Measurements from ENCODE around the gene C11orf58.

C11orf58 gene

GRCh38 chr11:16764888-16765287 is 26.4 kb downstream of the C11orf58 start:
- H3K4me2 ChIP-seq (ENCODE audit: low read length): no peak overlapping the region

GRCh38 chr11:16767137-16767536 is 28.7 kb downstream of the C11orf58 start:
- H3K4me2 ChIP-seq (ENCODE audit: low read length): no peak overlapping the region
- TF ChIP-seq CTCF (IDR thresholded peaks at IDR 0.05; ENCODE audit: low read depth, low read length, poor library complexity, severe bottlenecking) (no peak), EZH2phosphoT487 (IDR thresholded peaks at IDR 0.05; ENCODE audit: borderline replicate concordance, low read length) (no peak)
- no peaks in the 10 kb centered on the region for H3K4me1 ChIP-seq (ENCODE audit: control insufficient read depth, low read length)
- no peaks in the 10 kb centered on the region; the same call in 1 of the 2 replicates for H3K27me3 ChIP-seq (ENCODE audit: control insufficient read depth, low read length)
- H3K9me2 ChIP-seq (replicated peaks; ENCODE audit: control insufficient read depth, low read length): no peaks in the 10 kb centered on the region
- no peaks in the 10 kb centered on the region for H3K79me2 ChIP-seq (ENCODE audit: control insufficient read depth, low read length)
- H4K20me1 ChIP-seq (ENCODE audit: control insufficient read depth, insufficient read depth, low read depth, low read length): no peaks in the 10 kb centered on the region
- no peaks in the 10 kb centered on the region for H3K9me3 ChIP-seq (ENCODE audit: control insufficient read depth, insufficient read depth, low read length)
- H3K36me3 ChIP-seq (ENCODE audit: control insufficient read depth, low read length): no peaks in the 10 kb centered on the region
- no peak overlapping the region for H3K27ac ChIP-seq (ENCODE audit: low read depth, low read length)
- no peaks in the 10 kb centered on the region for H3F3A ChIP-seq (ENCODE audit: control insufficient read depth, insufficient read depth)
- no peak overlapping the region for H3K4me3 ChIP-seq (ENCODE audit: low read length)

More at GRCh38 chr11:16764888-16765287, 26.4 kb downstream of the C11orf58 start:
- Histone ChIP-seq H3K36me3 (ENCODE audit: control insufficient read depth, low read length) (no peaks in the 10 kb centered on the region), H3K9me3 (ENCODE audit: control insufficient read depth, insufficient read depth, low read length) (no peaks in the 10 kb centered on the region), H3K27me3 (ENCODE audit: control insufficient read depth, low read length) (no peaks in the 10 kb centered on the region; the same call in 1 of the 2 replicates), H3F3A (ENCODE audit: control insufficient read depth, insufficient read depth) (no peaks in the 10 kb centered on the region), H3K4me1 (ENCODE audit: control insufficient read depth, low read length) (no peaks in the 10 kb centered on the region; the same call in 1 of the 2 replicates), H4K20me1 (ENCODE audit: control insufficient read depth, insufficient read depth, low read depth, low read length) (no peaks in the 10 kb centered on the region), H3K9me2 (replicated peaks; ENCODE audit: control insufficient read depth, low read length) (no peaks in the 10 kb centered on the region), H3K79me2 (ENCODE audit: control insufficient read depth, low read length) (no peaks in the 10 kb centered on the region), H3K4me3 (ENCODE audit: low read length) (no peak overlapping the region), H3K27ac (ENCODE audit: low read depth, low read length) (no peak overlapping the region)
- no peak for TF ChIP-seq EZH2phosphoT487 (IDR thresholded peaks at IDR 0.05; ENCODE audit: borderline replicate concordance, low read length)

GRCh38 chr11:16767957-16768356 is 29.5 kb downstream of the C11orf58 start:
- TF ChIP-seq CTCF (IDR thresholded peaks at IDR 0.05; ENCODE audit: low read depth, low read length, poor library complexity, severe bottlenecking) (no peak), EZH2phosphoT487 (IDR thresholded peaks at IDR 0.05; ENCODE audit: borderline replicate concordance, low read length) (no peak)
- no peaks in the 10 kb centered on the region for H4K20me1 ChIP-seq (ENCODE audit: control insufficient read depth, insufficient read depth, low read depth, low read length)
- no peaks in the 10 kb centered on the region for H3F3A ChIP-seq (ENCODE audit: control insufficient read depth, insufficient read depth)
- no peak overlapping the region for H3K4me3 ChIP-seq (ENCODE audit: low read length)
- no peaks in the 10 kb centered on the region for H3K79me2 ChIP-seq (ENCODE audit: control insufficient read depth, low read length)
- no peaks in the 10 kb centered on the region for H3K36me3 ChIP-seq (ENCODE audit: control insufficient read depth, low read length)
- no peak overlapping the region for H3K27ac ChIP-seq (ENCODE audit: low read depth, low read length)
- H3K4me2 ChIP-seq (ENCODE audit: low read length): no peak overlapping the region
- no peaks in the 10 kb centered on the region for H3K9me3 ChIP-seq (ENCODE audit: control insufficient read depth, insufficient read depth, low read length)
- H3K27me3 ChIP-seq (ENCODE audit: control insufficient read depth, low read length): no peaks in the 10 kb centered on the region; the same call in 1 of the 2 replicates
- no peaks in the 10 kb centered on the region for H3K4me1 ChIP-seq (ENCODE audit: control insufficient read depth, low read length)
- no peaks in the 10 kb centered on the region for H3K9me2 ChIP-seq (replicated peaks; ENCODE audit: control insufficient read depth, low read length)

GRCh38 chr11:16769386-16769785 is 30.9 kb downstream of the C11orf58 start:
- no peak overlapping the region for H3K4me2 ChIP-seq (ENCODE audit: low read length)
- no peaks in the 10 kb centered on the region for H3K9me2 ChIP-seq (replicated peaks; ENCODE audit: control insufficient read depth, low read length)
- H3K27ac ChIP-seq (ENCODE audit: low read depth, low read length): no peak overlapping the region
- H3K4me3 ChIP-seq (ENCODE audit: low read length): no peak overlapping the region
- no peaks in the 10 kb centered on the region for H4K20me1 ChIP-seq (ENCODE audit: control insufficient read depth, insufficient read depth, low read depth, low read length)
- H3K79me2 ChIP-seq (ENCODE audit: control insufficient read depth, low read length): no peaks in the 10 kb centered on the region
- peaks cover 3% of the 10 kb centered on the region for H3K27me3 ChIP-seq (ENCODE audit: control insufficient read depth, low read length)
- H3K36me3 ChIP-seq (ENCODE audit: control insufficient read depth, low read length): no peaks in the 10 kb centered on the region
- no peaks in the 10 kb centered on the region for H3K9me3 ChIP-seq (ENCODE audit: control insufficient read depth, insufficient read depth, low read length)
- H3K4me1 ChIP-seq (ENCODE audit: control insufficient read depth, low read length): no peaks in the 10 kb centered on the region
- TF ChIP-seq CTCF (IDR thresholded peaks at IDR 0.05; ENCODE audit: low read depth, low read length, poor library complexity, severe bottlenecking) (no peak), EZH2phosphoT487 (IDR thresholded peaks at IDR 0.05; ENCODE audit: borderline replicate concordance, low read length) (no peak)
- H3F3A ChIP-seq (ENCODE audit: control insufficient read depth, insufficient read depth): no peaks in the 10 kb centered on the region

Data from DOHH2 (cell line).